ENCODE measurements around the gene MYH11.

The MYH11 gene

DNA sequence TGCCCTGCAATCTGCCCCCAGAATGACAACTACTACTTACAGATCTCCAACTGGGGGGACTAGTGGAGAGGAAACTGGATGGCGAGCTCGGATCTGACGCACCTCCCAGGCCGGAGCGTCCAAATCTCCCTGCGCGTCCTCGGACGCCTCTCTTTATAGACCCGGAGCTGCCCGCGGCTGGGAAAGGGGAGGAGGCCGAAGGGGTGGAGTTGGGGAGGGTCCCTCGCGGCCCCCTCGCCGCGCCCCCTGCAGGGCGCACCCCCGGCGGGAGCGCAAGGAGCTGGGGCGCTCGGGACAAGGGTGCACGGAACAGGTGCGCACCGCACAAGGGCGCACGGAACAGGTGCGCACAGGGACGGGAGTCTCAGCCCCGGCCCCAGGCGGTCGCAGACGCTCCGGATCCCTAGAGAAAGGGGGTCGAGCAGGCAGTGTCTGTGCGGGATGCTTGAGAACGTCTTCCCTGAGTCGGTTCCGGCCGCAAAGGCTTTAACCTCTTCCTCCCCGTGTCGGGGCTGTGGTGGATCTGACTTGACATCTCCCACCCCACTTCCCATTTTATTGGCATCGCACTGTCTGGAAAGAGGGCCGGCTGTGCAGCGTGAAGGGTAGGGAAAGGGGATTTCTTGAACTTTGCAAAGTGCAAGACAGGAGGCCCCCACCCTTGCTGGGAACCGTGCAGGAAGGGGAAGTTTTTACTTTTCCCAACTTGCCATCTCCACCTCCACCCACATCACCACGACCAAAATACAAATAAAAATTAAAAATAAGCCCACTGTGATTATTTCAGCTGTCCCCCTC is at the start of gene MYH11:
Gene MYH11 (minus strand): TSS at position 128 of the 798 bp plus-strand sequence. CDS start 18,776 bp downstream, outside the sequence.
- no peak for DNase-seq (ENCODE audit: low read depth in 2 of 2)

DNA sequence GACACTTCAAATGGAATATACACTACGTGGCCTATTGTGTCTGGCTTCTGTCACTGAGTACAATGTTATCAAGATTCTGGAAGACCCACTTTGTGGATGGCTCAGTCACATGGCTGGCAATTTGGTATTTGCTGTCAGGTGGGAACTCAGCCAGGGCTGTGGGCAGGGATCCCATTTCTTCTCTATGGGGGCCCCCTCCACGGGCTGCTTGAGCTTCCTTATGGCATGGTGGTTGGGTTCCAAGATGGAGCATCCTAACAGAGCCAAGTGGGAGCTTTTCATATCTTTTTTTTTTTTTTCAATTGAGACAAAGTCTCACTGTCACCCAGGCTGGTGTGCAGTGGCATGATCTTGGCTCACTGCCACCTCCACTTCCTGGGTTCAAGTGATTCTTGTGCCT is 49.6 kb upstream of the MYH11 start:
- DNase-seq (ENCODE audit: low read depth in 2 of 2): no peak

DNA sequence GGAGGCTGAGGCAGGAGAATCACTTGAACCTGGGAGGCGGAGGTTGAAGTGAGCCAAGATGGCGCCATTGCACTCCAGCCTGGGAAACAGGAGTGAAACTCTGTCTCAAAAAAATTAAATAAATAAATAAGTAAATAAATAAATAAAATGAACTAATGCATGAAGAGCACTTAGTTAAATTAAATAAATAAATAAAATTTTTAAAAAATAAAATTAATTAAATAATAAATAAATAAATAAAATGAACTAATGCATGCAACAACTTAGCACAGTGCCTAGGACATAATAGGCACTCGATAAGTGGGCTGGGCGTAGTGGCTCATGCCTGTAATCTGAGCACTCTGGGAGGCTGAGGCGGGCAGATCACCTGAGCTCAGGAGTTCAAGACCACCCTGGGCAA is 47.1 kb upstream of the MYH11 start:
- no peak for DNase-seq (ENCODE audit: low read depth in 2 of 2)

DNA sequence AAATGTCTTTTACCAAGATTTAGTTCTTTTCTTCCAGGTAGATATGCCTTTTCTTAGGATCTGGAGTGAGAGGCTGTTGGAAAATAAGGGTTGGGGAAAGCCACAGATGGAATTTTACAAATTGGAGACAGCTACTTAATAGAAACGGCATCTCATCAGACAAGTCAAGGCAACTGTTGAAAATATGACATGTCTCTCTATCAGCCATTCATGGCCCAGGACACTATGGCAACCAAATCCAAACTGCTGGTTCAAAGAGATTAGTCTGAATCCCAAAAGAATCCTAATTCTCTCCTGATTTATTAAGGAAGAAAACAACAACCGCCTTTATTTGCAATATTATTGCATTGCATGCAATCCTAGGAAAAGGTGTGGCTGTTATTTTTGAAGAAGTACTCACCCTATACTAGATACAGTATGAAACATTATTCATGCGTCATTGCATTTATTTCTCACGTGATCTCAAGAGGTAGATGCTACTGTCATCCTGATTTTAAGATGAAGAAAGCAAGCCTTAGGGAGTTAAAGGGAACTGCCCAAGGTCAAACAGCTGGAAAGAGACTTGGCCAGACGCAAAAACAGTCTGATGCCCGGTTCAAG is 44.2 kb upstream of the MYH11 start:
- DNase-seq (ENCODE audit: low read depth in 2 of 2): no peak

DNA sequence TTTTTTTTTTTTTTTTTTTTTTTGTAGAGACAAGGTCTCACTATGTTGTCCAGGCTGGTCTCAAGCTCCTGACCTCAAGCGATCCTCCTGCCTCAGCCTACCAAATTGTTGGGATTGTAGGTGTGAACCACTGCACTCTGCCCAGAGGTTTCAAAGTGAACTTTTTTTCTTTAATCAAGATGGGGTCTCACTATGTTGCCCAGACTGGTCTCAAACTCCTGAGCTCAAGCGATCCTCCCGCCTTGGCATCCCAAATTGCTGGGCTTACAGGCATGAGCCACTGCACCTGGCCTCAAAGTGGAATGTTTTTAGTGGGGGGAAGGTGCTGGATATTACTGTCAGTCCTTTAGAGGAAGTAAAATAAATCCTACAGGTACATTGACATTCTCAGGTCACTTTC is 43.5 kb upstream of the MYH11 start:
- no peak for DNase-seq (ENCODE audit: low read depth in 2 of 2)

DNA sequence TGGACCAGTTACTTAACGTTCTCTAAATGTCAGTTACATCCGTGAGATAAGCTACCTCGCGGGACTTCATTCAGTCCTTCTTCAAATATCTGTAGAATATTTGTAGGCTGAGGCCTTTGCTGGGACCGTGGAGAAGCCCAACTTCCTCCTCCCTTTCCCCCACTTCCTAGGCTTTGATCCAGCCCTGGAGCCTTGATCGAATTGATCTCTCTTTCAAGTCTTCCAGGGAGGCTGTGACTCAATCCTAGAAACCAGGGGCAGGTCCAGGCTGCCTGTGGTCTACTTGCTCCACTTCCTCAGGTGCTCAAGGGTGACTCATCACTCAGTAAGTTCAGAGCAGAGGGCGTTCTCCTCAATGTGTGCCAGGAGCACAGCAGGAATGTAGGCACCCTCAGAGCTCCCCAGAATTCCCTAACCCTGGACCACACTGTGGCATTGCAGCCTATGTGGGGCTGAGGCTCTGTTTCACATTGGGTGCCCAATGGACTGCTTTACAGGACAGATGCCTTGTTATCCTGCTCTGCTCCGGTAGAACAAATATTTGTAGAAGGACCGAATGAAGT is 42.8 kb upstream of the MYH11 start:
- DNase-seq (ENCODE audit: low read depth in 2 of 2): no peak

DNA sequence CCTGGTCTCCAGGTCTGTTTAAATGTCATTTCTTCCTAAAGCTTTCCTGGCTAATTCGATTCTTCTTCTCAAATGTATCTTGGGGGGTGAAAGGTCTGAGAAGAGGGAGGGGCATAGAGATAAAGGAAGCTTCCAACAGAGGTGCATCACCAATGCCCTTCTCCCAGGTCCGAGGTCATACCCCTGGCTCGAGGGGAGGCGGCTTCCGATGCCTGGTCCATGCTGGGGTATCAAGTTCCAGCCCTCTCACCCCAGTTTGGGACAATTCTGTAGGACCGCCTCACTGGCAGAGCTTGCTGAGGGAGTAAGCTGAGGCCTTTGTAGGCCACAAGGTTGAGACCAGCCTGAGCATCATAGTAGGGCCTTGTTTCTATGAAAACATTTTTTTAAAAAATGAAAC is 41.8 kb upstream of the MYH11 start:
- no peak for DNase-seq (ENCODE audit: low read depth in 2 of 2)

DNA sequence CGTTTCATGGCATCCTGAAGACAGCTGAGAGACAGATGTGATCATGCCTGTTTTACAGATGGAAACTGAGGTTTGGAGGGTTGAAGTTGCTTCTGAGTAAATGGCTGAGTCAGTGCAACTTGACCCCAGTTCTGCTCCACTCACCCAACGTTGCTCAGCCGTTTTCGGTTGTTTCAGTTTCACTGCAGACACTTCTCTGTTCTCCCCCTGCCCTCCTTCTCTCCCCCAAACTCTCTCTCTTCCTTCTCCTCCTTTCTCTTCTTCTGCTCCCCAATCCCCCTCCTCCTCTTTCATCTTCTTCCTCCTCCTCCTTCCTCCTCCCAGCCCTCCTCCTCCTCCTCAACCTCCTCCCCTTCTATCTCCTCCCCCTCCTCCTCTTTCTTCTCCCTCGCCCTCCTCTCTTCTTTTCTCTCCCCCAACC is 41.0 kb upstream of the MYH11 start:
- no peak for DNase-seq (ENCODE audit: low read depth in 2 of 2)

DNA sequence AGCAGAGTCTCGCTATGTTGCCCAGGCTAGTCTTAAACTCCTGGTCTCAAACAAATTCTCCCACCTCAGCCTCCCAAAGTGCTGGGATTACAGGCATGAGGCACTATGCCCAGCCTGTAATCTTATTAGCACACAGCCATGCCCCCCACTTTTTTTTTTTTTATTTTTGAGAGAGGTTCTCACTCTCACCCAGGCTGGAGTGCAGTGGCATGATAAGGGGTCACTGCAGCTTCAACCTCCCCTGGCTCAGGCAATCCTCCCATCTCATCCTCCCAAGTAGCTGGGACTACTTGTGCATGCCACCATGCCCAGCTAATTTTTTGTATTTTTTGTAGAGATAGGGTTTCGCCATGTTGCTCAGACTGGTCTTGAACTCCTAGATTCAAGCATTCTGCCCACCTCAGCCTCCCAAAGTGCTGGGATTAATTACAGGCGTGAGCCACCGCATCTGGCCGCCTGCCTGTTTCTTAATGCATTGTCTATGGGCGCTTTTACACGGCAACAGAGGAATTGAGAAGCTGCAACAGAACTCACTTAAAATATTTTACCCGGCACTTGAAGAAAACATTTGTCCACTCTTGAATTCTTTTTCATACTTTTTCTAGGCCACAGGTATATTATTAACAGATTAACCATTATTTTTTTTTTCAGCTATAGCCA is 40.4 kb upstream of the MYH11 start:
- no peak for DNase-seq (ENCODE audit: low read depth in 2 of 2)

DNA sequence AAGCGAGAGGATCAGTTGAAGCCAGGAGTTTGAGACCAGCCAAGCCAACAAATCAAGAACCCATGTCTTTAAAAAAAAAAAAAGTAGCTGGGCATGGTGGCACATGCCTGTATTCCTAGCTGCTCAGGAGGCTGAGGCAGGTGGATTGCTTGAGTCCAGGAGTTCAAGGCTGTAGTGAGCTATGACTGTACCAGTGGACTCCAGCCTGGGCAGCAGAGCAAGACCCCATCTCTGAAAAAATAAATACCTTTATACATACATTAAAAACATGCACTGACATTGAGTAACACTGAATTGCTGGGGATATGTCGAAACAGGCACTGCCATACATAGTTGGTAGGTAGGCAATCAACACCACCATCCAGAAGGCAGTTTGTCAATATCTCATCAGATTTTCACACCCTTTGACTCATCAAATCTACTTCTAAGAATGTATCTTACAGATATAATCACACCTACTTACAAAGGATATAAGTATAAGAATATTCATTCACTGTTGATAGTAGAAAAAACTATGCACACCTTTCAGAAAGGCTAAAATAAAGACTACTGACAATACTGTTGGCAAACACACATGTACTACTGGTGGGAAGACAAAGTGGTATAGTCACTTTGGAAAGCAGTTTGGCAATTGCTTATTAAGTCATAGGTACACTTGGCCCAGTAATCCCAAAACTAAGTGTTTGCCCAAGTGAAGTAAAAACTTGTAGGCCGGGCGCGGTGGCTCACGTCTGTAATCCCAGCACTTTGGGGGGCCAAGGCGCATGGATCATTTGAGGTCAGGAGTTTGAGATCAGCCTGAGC is 37.9 kb upstream of the MYH11 start:
- DNase-seq (ENCODE audit: low read depth in 2 of 2): no peak

DNA sequence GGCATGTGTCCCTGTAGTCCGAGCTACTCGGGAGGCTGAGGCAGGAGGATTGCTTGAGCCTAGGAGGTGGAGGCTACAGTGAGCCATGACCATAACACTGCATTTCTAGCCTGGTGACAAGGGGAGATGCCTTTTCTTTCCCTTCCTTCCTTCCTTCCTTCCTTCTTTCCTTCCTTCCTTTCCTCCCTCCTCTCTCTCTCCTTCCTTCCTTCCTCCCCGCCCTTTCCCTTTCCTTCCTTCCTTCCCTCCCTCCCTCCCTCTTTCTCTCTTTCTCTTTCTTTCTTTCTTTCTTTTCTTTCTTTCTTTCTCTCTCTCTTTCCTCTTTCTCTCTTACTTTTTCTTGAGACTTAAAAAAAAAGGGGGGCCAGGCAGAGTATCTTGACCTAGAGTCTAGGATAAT is 34.7 kb upstream of the MYH11 start:
- DNase-seq (ENCODE audit: low read depth in 2 of 2): no peak

DNA sequence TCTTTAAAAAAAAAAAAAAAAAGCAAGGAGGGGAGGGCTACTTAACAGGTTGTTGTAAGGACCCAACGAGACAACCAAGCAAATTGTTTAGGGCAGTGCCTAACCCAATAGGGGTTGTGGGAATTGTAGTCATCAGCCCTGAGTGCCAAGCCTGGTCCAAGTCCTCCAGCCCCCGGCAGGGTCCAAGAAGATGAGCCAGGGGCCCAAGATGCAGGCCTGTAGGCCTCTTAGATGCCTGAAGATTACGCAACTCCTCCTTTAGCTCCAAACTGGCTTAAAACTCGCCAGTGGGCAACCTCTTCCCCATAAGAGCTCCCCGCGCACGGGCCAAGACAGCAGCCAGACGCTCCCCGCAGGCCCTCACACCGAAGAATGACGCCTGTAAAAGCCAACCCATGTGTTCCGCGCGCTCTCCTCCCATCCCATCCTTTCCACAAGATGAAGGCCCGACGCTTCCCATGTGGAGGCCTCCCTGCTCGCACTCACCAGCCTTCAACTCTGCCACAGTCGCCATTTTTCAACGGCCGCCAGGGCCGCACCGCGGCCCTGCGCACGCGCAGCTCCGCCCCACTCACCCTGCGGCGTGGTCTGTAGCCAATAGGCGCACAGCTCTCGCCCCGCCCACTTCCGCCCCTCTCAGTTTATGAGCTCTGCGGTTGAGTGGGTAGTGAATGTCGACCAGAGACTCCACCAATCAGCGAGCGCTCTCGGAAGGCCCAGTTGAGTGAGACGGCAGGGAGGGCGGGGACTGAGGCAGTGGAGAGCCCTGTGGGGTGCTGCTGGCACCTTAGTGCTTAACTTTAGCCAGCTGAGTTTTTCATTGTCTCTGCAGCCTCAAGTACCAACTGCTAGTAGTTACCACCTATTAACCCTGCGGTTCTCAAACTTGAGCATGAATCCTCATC is 31.5 kb upstream of the MYH11 start, which contains the start of gene CEP20:
Gene CEP20 (minus strand): TSS at position 532 of the 905 bp plus-strand sequence. CDS start 18 bp downstream, at position 514.
- DNase-seq (ENCODE audit: low read depth in 2 of 2): peak; percentile 98 to 99

DNA sequence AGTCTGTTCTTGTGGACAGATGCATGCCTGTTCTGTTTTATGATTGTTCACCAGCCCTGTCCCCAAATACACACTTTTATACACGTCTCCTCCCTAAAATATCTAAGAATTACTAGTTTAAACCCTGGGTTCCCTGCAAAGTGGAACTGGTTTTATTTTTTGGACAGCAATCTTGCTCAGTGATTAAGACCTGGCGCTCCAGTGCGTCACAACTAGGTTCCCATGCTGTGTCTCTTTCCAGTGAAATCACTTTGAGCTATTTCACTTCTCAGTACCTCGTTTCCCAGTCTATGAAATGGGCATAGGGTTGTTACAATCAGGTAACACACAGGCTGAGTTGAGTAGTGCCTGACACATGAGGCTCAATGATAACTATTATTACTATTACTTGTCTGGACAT is 30.5 kb upstream of the MYH11 start:
- DNase-seq (ENCODE audit: low read depth in 2 of 2): no peak

DNA sequence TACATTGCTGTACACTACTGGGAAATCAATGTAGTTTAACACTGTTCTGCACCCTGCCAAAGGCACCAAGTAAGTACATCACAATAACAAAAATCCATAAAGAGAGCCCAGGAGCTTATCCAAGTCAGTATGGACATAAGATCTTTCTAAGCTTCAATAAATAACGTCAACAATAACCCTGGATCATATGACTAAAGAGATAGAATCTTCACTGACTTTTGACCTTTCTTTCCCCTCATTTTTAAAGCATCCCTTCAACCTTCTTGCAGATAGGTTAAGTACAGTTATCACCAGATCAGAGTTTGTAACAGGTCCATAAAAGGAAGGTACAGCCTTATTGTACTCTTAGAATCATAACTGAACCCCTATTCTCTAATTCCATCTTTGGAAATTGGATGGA is 29.2 kb upstream of the MYH11 start:
- DNase-seq (ENCODE audit: low read depth in 2 of 2): no peak

DNA sequence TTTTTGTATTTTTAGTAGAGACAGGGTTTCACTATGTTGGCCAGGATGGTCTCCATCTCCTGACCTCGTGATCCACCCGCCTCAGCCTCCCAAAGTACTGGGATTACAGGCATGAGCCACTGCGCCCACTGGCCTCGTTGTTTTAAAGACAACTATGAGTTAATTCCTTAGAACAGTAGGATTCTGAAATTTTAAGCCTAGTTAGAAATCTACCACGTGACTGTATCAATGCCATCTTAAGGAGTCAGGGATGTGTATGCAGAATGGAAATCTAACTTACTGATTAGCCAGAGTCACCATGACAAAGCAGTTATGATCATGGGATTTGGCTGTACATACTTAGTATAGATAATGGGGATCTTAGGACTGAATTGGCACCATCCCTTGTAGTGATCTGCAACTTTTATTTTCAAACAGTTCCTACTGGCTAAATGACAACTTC is 28.8 kb upstream of the MYH11 start:
- DNase-seq (ENCODE audit: low read depth in 2 of 2): no peak

DNA sequence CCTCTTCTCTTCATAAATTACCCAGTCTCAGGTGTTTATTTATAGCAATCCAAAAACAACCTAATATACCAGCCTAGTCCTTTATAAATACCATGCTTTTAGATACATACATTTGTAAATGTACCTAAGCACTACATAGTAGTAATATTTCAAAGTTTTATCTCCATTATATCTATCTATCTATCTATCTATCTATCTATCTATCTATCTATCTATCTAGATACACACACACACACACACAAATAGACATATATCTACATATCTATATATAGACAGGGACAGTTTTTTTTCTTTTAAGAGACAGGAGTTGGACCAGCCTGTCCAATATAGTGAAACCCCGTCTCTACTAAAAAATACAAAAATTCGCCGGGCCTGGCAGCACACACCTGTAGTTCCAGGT is 25.7 kb upstream of the MYH11 start:
- no peak for DNase-seq (ENCODE audit: low read depth in 2 of 2)

DNA sequence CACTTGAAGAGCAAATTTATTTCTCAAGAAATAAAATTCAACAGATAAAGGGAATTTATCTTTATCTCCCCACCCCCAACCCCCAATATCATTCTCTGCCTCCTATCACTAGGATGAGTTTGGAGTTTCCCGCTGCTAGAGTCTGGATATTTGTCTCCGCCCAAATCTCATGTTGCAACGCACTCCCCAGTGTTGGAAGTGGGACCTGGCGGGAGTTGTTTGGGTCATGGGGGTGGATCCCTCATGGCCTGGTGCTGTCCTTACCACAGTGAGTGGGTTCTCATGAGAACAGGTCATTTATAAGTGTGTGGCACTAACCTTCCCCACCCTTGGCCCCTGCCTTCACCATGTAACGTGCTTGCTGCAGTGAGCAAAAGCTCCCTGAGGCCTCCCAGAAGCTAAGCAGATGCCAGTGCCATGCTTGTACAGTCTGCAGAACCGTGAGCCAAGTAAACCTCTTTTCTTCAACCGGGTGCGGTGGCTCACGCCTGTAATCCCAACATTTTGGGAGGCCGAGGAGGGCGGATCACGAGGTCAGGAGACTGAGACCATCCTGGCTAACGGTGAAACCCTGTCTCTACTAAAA is 25.1 kb upstream of the MYH11 start:
- no peak for DNase-seq (ENCODE audit: low read depth in 2 of 2)

DNA sequence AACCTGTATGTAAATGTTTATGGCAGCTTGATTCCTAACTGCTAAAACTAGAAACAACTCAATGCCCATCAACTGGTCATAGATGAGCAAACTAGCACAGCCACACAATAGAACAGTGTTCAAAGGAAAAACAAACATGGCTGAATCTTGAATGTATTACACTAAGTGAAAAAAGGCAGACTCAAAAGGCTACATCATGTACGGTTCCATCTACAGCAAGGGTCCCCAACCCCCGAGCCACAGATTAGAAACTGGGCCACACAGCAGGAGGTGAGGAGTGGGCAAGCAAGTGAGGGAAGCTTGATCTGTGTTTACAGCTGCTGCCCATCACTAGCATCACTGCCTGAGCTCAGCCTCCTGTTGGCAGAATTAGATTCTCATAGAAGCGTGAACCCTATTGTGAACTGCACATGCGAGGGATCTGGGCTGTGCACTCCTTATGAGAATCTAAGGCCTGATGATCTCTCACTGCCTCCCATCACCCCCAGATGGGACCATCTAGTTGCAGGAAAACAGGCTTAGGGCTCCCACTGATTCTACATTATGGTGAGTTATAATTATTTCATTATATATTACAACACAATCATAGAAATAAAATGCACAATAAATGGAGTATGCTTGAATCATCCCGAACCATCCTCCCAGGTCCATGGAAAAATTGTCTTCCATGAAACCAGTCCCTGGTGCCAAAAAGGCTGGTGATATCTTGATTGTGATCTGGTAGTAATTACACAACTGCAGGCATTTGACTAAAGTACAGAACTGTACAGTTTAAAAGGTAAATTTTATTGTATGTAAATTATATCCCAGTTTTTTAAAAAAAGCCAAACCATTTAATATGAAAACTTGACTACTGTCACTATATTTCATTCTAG is 23.8 kb upstream of the MYH11 start:
- DNase-seq (ENCODE audit: low read depth in 2 of 2): no peak

DNA sequence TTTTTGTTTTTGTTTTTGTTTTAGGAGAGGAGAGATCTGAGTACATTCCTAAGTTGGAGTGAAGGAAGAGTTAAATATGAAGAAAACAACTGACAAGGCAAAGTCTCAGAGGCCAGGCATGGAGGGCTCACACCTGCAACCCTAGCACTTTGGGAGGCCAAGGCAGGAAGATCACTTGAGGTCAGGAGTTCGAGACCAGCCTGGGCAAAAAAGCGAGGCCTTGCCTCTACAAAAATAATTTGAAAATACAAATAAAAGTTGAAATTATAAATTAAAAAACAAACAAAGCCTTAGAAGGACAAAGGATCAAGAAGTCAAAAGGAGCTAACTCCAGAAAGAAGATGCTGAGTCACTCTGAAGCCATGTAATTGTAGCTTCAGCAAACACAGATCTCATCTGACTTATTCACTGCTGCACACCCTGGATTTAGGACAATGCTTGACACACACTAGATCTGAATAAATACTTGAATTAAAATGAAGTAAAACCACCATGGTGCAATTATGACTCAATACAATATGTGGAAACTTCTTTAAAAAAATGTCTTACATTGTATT is 22.5 kb upstream of the MYH11 start:
- no peak for DNase-seq (ENCODE audit: low read depth in 2 of 2)

Measured in stimulated activated CD8-positive, alpha-beta memory T cell treated with anti-CD3 and anti-CD28 coated beads, Interleukin-7, amount 100 ng/mL, for 1 hour (primary cell).